ENCODE data around the gene PSKH1. TPM values are rescaled to one million over a fixed set of nuclear protein-coding genes. Genes with fewer than 3 reads are reported as not detected.

Gene PSKH1
- total and polyA plus RNA-seq, 10 of the 15 experiments (the other 5 are each of a cell fraction or from before 2014, with no cell fraction given), result 0.63 to 20.4 (median 7.8) TPM

GRCh38 chr16:67934306-67935100 lies 41.4 kb downstream of the PSKH1 start:
- ChIA-PET SMC1A (ENCODE audit: uncharacterized antibody, unreplicated experiment) (interaction anchor here (0.6 to 1.2 kb wide), 5 partner anchors 31 to 131 kb away, joined by 3 to 4 read pairs (median 3); no protein-coding TSS in a partner anchor), RAD21 (ENCODE audit: unreplicated experiment) (interaction anchor here (1.0 kb wide), 1 partner anchor 88 kb away, joined by 3 read pairs; the partner anchor contains the start of gene NUTF2), CTCF (interaction anchor here (0.7 to 3.5 kb wide), 8 partner anchors 51 to 413 kb away, joined by 3 to 15 read pairs (median 4); partner anchors contain the start of gene NRN1L), POLR2A (interaction anchor here (0.6 to 2.4 kb wide), 7 partner anchors 38 to 1835 kb away, joined by 3 to 7 read pairs (median 4); no protein-coding TSS in a partner anchor)
- intact Hi-C loops (cut with micrococcal nuclease; ENCODE audit: unreplicated experiment), result loop anchor here (5.0 kb wide), 1 partner anchor 108 kb away; no protein-coding TSS in a partner anchor
- H3K36me3 ChIP-seq (ENCODE audit: control insufficient read depth in 2 of 2, insufficient read depth in 2 of 2, low read length in 1 of 2), result peaks cover 21 to 27% of the 10 kb centered on the region in 2 experiments
- H3K4me1 ChIP-seq (ENCODE audit: control insufficient read depth, insufficient read depth, low read length), result peaks cover 5% of the 10 kb centered on the region
- H3K27me3 ChIP-seq (replicated peaks in 1 of 2; ENCODE audit: control insufficient read depth in 2 of 2, insufficient read depth in 2 of 2, low read length in 1 of 2), result no peaks in the 10 kb centered on the region
- FAIRE-seq (no peak), DNase-seq (ENCODE audit: low read depth, low spot score) (no peak), ATAC-seq (no peak)
- no peaks in the 10 kb centered on the region for H4K20me1 ChIP-seq (ENCODE audit: control insufficient read depth, insufficient read depth)
- no peak for TF ChIP-seq RAD21 (IDR thresholded peaks at IDR 0.05; ENCODE audit: insufficient read depth, low read depth, low read length)
- no peak for TF ChIP-seq KDM1A (IDR thresholded peaks at IDR 0.05; ENCODE audit: borderline replicate concordance)
- TF ChIP-seq POLR2AphosphoS5 (IDR thresholded peaks at IDR 0.05; ENCODE audit: low read length), result 0 out of 2 replicates have a peak, but pooled peaks have one; percentile 15
- H3K79me2 ChIP-seq (ENCODE audit: control insufficient read depth, insufficient read depth, low read length), result peaks cover 31% of the 10 kb centered on the region
- no peak overlapping the region for H2AFZ ChIP-seq (ENCODE audit: control insufficient read depth, low read depth, low read length)
- H3K27ac ChIP-seq (ENCODE audit: control insufficient read depth, insufficient read depth), result no peak overlapping the region
- no peak overlapping the region for H3K9ac ChIP-seq (ENCODE audit: control insufficient read depth, insufficient read depth, low read length)
- 95% methylated on average over 13 of the region's 13 CpGs for WGBS (ENCODE audit: insufficient coverage, insufficient replicate concordance, low lambda C conversion rate, missing lambda C conversion rate)
- in situ Hi-C loops (cut with MboI), result no loop called here
- H3K9me3 ChIP-seq (replicated peaks; ENCODE audit: control insufficient read depth, insufficient read depth, low read length), result no peaks in the 10 kb centered on the region
- H3K4me3 ChIP-seq, result peak overlapping the region; percentile 67
- BruUV-seq (replicated peaks), result no TSS peak
- H3K4me2 ChIP-seq (ENCODE audit: control insufficient read depth, insufficient read depth), result peak overlapping the region; percentile 81

- intact Hi-C loops (cut with micrococcal nuclease; ENCODE audit: unreplicated experiment) (loop anchor here (5.0 kb wide), 1 partner anchor 107 kb away; no protein-coding TSS in a partner anchor), in situ Hi-C loops (cut with MboI) (no loop called here)
- CTCF ChIA-PET, result interaction anchor here (0.7 to 3.5 kb wide), 11 partner anchors 9 to 414 kb away, joined by 3 to 15 read pairs (median 3); partner anchors contain the start of gene NRN1L
- WGBS (ENCODE audit: insufficient coverage, insufficient replicate concordance, low lambda C conversion rate, missing lambda C conversion rate), result 87% methylated on average over 13 of the region's 13 CpGs
- no peak for DNase-seq (ENCODE audit: low read depth, low spot score)
- H3K4me2 ChIP-seq (ENCODE audit: control insufficient read depth, insufficient read depth), result peak overlapping the region; percentile 81
- peaks cover 10% of the 10 kb centered on the region for H3K4me1 ChIP-seq (ENCODE audit: control insufficient read depth, insufficient read depth, low read length)
- H3K9me3 ChIP-seq (replicated peaks; ENCODE audit: control insufficient read depth, insufficient read depth, low read length), result no peaks in the 10 kb centered on the region
- H3K36me3 ChIP-seq (ENCODE audit: control insufficient read depth in 2 of 2, insufficient read depth in 2 of 2, low read length in 1 of 2), result peaks cover 21 to 25% of the 10 kb centered on the region in 2 experiments
- TF ChIP-seq CBX5 (IDR thresholded peaks at IDR 0.05; ENCODE audit: low read depth), result no peak
- no peak for ATAC-seq
- H3K9ac ChIP-seq (ENCODE audit: control insufficient read depth, insufficient read depth, low read length), result no peak overlapping the region; the same call in 1 of the 2 replicates
- POLR2A ChIA-PET, result interaction anchor here (0.6 to 3.4 kb wide), 18 partner anchors 9 to 454 kb away, joined by 3 to 16 read pairs (median 4); partner anchors contain the start of genes ACD, ATP6V0D1, LCAT and NFATC3
- no peak for FAIRE-seq
- no TSS peak for BruUV-seq (replicated peaks)
- peak overlapping the region; percentile 67 for H3K4me3 ChIP-seq
- H2AFZ ChIP-seq (ENCODE audit: control insufficient read depth, low read depth, low read length), result no peak overlapping the region
- H3K27me3 ChIP-seq (replicated peaks in 1 of 2; ENCODE audit: control insufficient read depth in 2 of 2, insufficient read depth in 2 of 2, low read length in 1 of 2), result no peaks in the 10 kb centered on the region
- SMC1A ChIA-PET (ENCODE audit: uncharacterized antibody, unreplicated experiment), result interaction anchor here (0.5 to 1.6 kb wide), 11 partner anchors 8 to 265 kb away, joined by 3 to 6 read pairs (median 3); no protein-coding TSS in a partner anchor
- H3K79me2 ChIP-seq (ENCODE audit: control insufficient read depth, insufficient read depth, low read length), result peaks cover 31% of the 10 kb centered on the region
- RAD21 ChIA-PET (ENCODE audit: unreplicated experiment), result interaction anchor here (0.8 to 1.7 kb wide), 17 partner anchors 31 to 454 kb away, joined by 3 to 10 read pairs (median 3); partner anchors contain the start of genes ATP6V0D1, DDX28, DUS2 and EDC4
- H3K27ac ChIP-seq (ENCODE audit: control insufficient read depth, insufficient read depth), result peak overlapping the region; percentile 15; the same call in 1 of the 2 replicates
- no peaks in the 10 kb centered on the region for H4K20me1 ChIP-seq (ENCODE audit: control insufficient read depth, insufficient read depth)
Measured at GRCh38 chr16:67935101-67935401, 42.0 kb downstream of the PSKH1 start.
